ENCODE results near the gene TSPAN10.

The TSPAN10 gene

GRCh38 chr17:81685108-81685507 lies 48.1 kb downstream of the TSPAN10 start:
- in situ Hi-C loops (cut with MboI; ENCODE audit: low sequenced_read_pairs): no loop called here

GRCh38 chr17:81686614-81687013 lies 49.6 kb downstream of the TSPAN10 start:
- in situ Hi-C loops (cut with MboI; ENCODE audit: low sequenced_read_pairs): no loop called here

DNA sequence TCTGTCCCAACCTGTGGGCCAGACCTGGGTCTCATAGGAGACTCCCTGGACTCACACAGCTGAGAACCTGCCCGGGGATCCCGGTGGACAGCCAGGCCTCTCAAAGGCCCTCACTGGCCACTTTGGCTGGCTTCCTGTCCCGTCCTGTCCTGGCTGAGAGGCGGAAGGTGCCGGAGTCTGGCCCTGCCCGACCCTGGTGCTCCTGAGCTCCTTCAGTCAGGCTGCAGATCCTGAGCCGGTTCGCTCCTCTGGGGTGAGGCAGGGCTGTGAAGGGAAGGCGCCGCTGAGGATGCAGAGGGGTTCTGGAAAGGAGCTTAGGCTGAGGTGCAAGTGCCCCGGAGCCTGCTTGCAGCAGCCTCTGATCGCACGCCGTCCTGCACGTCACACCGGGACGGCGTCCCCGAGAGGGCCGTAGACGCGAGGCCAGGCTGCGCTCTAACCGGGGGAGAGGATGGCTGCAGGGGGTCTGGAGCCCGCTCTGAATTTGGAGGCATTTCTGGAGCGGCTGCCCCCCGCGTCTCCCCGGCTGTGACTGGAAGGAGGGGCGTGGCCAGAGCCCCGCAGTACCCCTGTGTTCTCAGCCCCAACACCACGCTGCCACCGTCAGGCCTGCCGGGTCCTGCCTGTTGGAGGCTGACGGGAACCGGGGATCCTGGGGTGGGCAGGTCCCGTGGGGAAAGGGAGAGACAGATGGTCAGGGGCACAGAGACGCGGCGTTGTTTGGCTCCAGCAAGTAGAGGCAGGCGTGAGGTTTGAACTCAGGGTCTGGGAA lies 51.0 kb downstream of the TSPAN10 start:
- in situ Hi-C loops (cut with MboI; ENCODE audit: low sequenced_read_pairs): no loop called here

DNA sequence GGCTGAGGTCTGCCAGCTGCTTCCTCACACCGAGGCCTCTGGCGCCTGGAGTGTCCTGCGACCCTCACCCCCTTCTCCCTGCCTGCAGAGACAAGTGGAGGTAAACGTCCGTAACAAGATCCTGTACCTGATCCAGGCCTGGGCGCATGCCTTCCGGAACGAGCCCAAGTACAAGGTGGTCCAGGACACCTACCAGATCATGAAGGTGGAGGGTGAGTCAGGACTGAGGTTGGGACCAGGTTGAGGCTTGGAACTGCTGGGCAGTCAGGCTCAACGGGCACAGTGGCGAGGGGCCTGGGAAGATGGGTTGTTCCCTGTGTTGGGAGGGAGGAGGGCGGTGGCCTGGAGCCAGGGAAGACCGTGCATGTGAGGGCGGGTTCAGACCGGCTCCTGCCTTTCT lies 51.6 kb downstream of the TSPAN10 start:
- in situ Hi-C loops (cut with MboI; ENCODE audit: low sequenced_read_pairs): no loop called here

GRCh38 chr17:81690066-81690465 lies 53.1 kb downstream of the TSPAN10 start:
- in situ Hi-C loops (cut with MboI; ENCODE audit: low sequenced_read_pairs): no loop called here

DNA sequence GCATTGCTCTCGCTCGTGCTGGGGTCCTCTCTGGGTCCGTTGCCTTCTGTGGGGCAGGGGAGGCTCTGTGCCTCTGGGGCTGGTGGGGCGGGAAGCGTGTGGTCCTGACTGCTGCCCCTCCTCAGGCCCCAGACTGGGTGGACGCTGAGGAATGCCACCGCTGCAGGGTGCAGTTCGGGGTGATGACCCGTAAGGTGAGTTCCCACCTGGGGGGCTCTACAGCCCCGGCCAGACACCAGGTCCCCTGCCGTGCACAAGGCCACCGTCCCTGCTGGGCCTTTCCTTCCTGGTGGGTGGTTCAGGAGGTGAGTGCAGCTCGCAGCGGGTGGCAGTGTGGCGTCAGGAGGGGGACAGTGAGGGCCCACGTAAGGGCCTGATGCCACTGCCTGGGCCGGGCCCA lies 53.6 kb downstream of the TSPAN10 start:
- in situ Hi-C loops (cut with MboI; ENCODE audit: low sequenced_read_pairs): no loop called here

GRCh38 chr17:81691196-81691595 lies 54.2 kb downstream of the TSPAN10 start:
- in situ Hi-C loops (cut with MboI; ENCODE audit: low sequenced_read_pairs): no loop called here

DNA sequence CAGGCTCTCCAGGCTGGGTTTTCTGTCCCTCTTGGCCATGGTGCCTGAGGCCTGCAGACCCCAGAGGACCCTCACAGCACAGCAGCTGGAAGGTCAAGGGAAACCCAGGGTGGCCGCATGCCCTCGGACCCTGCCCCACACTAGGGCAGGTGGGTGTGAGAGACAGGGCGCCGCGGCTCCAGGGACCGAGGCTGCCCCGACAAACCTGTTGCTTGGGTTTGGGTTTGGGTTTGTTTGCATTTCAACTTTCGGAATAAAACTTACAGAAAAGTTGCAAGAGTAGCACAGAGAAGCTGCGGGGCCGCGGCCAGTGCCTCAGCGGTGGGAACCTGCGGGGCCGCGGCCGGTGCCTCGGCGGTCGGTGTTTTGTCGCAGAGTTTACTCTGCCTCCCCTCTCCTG lies 54.6 kb downstream of the TSPAN10 start:
- in situ Hi-C loops (cut with MboI; ENCODE audit: low sequenced_read_pairs): no loop called here

- in situ Hi-C loops (cut with MboI; ENCODE audit: low sequenced_read_pairs): no loop called here
Measured at GRCh38 chr17:81693509-81694210, 56.7 kb downstream of the TSPAN10 start.

- in situ Hi-C loops (cut with MboI; ENCODE audit: low sequenced_read_pairs): no loop called here
Measured at GRCh38 chr17:81694810-81695209, 57.8 kb downstream of the TSPAN10 start.

GRCh38 chr17:81695211-81695610 lies 58.2 kb downstream of the TSPAN10 start:
- in situ Hi-C loops (cut with MboI; ENCODE audit: low sequenced_read_pairs): no loop called here

DNA sequence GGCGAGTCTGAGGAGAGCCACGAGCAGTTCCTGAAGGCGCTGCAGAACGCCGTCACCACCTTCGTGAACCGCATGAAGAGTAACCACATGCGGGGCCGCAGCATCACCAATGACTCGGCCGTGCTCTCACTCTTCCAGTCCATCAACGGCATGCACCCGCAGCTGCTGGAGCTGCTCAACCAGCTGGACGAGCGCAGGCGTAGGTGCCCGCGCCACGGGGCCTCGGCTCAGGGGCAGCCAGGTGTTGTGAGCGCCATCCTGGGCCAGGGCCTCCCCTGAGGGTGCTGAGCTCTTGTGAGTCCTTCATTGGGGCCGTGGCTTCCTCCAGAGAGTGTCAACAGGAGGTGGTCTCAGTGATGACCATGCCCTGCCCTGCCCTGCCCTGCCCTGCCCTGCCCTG lies 58.8 kb downstream of the TSPAN10 start:
- in situ Hi-C loops (cut with MboI; ENCODE audit: low sequenced_read_pairs): no loop called here

DNA sequence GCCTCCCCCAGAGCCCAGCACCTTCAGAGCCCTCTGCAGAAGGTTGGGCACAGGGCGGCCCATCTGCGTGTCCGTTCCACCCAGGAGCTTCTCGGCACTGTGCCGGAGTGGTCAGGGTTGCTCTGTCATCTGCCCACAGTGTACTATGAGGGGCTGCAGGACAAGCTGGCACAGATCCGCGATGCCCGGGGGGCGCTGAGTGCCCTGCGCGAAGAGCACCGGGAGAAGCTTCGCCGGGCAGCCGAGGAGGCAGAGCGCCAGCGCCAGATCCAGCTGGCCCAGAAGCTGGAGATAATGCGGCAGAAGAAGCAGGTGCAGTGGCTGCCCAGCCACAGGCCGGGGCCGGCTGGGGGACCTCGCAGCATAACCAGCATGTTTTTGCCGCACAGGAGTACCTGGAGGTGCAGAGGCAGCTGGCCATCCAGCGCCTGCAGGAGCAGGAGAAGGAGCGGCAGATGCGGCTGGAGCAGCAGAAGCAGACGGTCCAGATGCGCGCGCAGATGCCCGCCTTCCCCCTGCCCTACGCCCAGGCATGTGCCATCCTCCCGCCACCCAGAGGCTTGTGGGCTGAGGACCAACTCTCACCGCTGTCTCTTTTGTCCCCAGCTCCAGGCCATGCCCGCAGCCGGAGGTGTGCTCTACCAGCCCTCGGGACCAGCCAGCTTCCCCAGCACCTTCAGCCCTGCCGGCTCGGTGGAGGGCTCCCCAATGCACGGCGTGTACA lies 59.4 kb downstream of the TSPAN10 start:
- in situ Hi-C loops (cut with MboI; ENCODE audit: low sequenced_read_pairs): no loop called here

DNA sequence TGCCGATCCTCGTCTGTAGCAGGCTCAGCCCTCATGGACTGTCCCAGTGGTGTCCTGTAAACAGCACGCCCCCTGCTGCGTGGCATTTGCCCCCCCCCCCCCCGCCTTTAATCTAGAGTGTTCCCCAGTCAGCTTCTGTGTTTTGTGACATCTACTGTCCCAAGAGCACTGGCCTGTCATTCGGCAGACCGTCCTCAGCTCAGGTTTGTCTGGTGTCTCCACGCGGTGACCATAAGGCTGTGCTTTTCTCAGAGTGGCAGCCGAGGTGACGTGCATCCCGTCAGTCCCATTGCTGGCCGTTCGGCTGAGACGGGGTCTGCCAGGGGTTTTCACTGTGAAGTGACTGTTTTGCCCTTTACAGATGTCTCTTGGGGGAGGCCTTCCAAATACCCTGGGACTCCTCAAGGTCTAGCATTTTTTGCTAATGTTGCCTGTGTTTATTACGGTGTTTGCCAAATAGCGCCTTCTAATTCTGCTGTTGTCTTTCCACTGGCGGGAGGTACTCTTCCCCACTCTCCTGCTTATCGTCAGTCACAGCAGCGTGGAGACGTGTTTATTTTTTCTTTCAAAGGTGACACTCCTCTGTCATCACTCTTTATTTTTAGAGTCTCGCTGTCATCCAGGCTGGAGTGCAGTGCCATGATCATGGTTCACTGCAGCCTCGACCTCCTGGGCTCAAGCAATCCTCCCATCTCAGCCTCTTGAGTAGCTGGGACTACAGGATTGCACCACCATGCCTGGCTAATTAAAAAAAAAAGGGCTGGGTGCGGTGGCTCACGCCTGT lies 60.5 kb downstream of the TSPAN10 start:
- in situ Hi-C loops (cut with MboI; ENCODE audit: low sequenced_read_pairs): no loop called here
